Superior temporal gyrus (tissue), 1 donor: ENCODE data around the gene TIA1.
"Not testable (repeated sequence)": the region's sequence is repeated elsewhere in the genome, so short reads cannot be mapped to it uniquely, and the experiment has no call there.

Source experiments
- DNase-seq: peaks from one replicate; pipeline ENCODE4 v3.0.0-alpha.2; 2016; ENCODE audit errors: extremely low spot score

TIA1 gene

DNA sequence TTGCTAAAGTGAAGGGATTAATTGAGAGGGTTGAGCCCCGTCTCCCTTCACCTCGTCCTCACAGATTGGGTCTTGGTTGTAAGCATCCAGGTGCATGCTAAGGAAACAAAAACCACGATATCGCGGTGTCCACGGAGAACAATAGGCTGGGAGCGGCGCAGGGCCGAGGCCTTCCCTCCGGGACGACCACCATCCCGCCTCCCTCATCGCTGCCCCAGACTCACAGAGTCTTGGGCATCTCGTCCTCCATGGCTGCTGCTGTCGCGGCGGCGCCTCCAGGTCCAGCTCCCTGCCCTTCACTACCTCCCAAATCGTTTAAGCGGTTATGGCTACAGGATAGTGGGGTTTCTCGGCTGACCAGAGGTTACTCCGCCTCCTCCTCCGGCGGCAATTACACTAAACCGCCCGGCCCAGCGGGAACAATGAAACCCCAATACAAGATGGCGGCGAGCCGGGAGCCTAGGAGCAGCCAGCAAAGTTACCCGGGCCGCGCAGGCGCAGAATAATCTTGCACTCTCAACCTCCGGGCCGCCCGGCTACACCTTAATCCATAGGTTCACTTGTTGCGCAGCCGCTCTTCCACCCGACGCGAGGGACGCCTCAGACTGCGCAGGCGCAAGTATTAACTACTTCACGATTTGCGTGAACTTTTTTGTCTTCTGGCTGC lies at the start of gene TIA1:
Gene TIA1, minus strand, starts transcription at position 448 of the 667 bp plus-strand sequence. Its CDS starts 198 bp downstream, at position 250.
- DNase-seq, result peak; percentile 98

- DNase-seq, result not testable (repeated sequence)
These were observed 49.4 kb upstream of the TIA1 start for GRCh38 chr2:70297828-70298227.

- DNase-seq, result no peak
These were observed 35.2 kb upstream of the TIA1 start for GRCh38 chr2:70283500-70284191.

- DNase-seq, result no peak
These were observed 34.0 kb upstream of the TIA1 start for GRCh38 chr2:70282439-70282838.

DNA sequence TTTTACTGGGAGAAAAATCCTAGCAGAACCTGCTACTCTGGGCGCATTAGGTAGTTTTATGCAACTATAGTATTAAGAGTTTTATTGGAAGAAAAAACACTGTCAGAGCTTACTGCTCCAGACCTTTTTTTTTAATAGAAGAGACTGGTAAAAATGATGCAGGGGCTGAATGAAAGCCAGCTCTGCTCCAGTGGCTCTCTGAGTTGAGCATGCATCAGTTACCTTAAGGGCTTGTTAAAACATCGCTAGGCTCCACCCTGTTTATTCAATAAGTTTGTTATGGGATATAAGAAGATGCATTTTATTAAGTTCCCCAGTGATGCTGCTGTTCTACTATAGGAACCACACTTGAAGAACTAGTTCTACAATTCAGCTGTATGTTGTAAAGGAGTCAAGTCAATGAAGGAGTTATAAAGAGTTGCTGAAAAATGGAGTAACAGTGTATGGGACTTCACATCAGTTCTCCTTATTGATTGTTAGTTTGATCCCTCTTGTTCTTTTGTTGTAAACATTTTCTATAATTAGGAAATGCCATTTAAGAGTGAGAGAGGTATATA lies 31.9 kb upstream of the TIA1 start:
- DNase-seq, result no peak

DNA sequence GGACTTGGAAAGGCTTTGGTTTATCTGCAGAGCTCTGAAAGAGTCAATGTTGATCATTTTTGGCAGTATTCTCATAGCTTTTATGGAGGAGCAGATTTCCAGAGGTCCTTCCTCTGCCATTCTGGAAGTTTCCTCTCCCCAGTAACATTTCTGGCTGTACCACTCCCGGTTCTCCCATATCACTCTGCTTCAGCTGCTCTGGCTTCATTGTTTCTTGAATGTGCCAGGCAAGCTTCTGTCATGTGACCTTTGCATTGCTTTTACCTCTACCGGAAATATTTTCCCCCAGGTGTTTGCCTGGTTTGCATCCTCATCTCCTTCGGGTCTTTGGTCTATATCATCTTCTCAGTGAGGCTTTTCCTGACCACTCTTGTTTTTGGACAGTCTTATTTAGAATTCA lies 21.9 kb upstream of the TIA1 start:
- no peak for DNase-seq

- not testable (repeated sequence) for DNase-seq
These were observed 21.2 kb upstream of the TIA1 start for GRCh38 chr2:70269422-70270302.

DNA sequence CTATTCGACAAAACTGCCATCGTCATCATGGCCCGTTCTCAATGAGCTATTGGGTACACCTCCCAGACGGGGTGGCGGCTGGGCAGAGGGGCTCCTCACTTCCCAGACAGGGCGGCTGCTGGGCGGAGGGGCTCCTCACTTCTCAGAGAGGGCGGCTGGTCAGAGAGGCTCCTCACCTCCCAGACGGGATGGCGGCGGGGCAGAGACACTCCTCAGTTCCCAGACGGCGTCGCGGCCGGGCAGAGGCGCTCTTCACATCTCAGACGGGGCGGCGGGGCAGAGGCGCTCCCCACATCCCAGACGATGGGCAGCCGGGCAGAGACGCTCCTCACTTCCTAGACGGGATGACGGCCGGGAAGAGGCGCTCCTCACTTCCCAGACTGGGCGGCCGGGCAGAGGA lies 18.5 kb upstream of the TIA1 start:
- DNase-seq, result not testable (repeated sequence)

DNA sequence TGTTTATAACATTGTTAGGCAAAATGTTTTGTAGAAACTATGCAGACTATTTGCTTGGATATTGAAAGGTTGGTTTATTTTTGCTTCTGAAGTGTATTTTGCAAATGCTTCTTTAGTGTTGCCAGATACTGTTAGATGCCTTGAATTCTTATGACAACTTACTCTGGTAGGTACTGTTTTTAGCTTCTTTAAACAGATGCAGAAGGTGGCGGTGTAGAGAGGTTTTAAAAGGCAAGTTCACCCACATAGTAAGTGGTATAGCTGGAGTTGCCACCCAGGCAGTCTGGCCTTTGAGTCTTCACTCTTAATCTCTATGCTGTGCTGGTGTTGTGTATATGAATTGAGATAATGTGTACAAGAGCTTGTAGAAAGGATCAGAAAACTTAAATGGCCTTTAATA lies 13.1 kb upstream of the TIA1 start:
- DNase-seq, result no peak

- DNase-seq, result peak; percentile 38
These were observed 10.1 kb upstream of the TIA1 start for GRCh38 chr2:70258532-70258875.

GRCh38 chr2:70255637-70256314 lies 7.3 kb upstream of the TIA1 start:
- no peak for DNase-seq

DNA sequence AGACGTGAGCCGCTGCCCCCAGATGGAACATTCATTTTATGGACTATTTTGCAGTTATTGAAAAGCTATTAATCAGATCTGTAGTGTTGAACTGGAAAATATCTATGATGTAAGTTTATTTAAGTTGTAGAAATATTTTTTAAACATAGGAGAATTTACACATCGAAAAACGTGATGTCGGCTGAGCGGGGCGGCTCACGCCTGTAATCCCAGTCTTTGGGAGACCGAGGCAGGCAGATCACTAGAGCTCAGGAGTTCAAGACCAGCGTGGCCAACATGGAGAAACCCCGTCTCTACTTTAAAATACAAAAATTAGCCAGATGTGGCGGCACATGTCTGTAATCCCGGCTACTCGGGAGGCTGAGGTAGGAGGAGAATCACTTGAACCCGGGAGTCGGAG lies 2.0 kb upstream of the TIA1 start:
- no peak for DNase-seq

DNA sequence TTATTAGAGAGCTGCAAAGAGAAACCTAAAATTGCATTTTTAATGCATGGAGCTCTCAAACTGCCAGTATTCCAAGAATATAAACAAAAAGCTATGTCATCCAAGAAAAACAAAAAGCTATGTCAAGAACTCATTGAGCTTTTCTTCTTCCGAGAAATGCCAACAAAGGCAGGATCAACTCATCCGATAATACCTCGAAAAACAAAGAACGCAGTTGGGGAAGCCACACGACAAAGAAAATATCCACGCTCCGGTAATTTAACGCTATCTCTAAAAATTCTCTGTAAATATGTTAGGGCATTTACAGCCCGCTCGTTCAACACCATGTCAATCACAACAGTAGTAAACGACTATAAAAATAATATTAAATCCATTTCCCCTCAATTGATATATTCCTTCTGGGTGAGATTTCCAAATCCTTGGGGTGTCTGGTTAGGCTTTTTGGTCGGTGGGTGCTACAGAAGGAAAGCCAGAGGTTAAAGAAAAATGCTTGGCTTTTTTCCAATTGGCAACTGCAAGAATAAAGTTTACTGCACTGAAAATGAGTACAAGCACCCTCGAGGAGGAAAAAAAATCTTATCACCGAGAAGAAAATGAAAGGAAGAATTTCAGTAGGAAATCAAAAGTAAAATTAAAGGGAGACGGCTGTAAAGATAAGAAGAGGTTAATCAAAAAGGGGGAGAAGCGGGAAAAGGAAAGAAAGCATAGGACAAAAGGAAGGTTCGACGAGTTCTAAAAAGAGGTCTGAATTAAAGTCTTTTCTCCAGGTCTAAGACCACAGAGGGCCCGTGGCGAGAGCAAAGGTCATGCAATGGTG lies 856 bp downstream of the TIA1 start:
- DNase-seq, result peak; percentile 75

DNA sequence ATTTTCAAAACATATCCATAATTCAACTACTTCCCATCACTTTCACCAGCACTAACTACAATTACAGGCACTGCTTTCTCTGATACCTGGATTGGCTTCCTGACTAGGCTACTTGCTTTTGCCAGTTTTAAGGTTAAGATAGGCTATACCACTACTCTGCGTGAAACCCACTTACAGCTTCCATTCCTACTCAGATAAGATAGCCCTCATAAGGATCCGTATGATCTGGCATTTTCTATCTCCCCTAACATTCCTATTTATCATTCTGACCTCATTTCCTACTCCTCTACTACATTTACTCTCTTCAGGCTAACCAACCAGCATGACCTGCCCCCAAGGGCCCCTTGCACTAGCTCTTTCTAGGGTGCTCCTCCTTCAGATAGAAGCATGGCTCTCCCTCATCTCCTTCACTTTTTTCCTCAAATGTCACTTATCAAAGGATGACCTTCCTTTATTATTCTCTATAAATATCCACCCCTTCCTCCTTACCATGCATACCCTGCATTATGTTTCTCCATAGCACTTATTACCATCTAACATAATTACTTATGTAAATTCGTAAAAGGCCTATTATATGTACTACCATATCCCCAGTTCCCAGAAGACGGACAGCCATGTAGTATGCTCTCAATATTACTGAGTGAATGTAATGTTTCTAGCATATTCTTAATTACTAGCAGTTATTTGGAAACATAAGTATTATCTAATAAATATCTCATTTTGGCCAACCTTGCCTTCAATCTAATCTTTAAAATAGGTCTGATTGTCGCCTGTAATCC lies 4.4 kb downstream of the TIA1 start:
- no peak for DNase-seq

- no peak for DNase-seq
These were observed 5.9 kb downstream of the TIA1 start for GRCh38 chr2:70242552-70242951.

DNA sequence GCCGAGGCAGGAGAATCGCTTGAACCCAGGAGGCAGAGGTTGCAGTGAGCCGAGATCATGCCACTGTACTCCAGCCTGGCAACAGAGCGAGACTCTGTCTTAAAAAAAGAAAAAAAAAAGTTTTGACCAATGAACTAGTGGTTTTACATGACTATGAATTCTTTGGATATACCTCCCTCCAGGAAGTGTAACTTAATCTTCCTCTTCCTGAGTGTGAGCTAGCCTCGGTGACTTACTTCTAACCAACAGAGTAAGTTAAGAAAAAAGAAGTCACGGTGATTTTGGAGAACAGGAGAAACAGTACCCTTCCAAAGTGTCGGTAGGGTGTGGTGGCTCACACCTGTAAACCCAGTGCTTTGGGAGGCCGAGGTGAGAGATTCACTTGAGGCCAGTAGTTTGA lies 7.1 kb downstream of the TIA1 start:
- no peak for DNase-seq

- DNase-seq, result no peak
These were observed 7.8 kb downstream of the TIA1 start for GRCh38 chr2:70240599-70240998.

- no peak for DNase-seq
These were observed 14.5 kb downstream of the TIA1 start for GRCh38 chr2:70233926-70234325.

GRCh38 chr2:70226781-70227180 lies 21.6 kb downstream of the TIA1 start:
- no peak for DNase-seq

GRCh38 chr2:70223305-70223704 lies 25.1 kb downstream of the TIA1 start:
- DNase-seq, result not testable (repeated sequence)
